GM23248 (cell line): ENCODE measurements around the gene PRDM7. TPM values are rescaled to one million over a fixed set of nuclear protein-coding genes. Genes with fewer than 3 reads are reported as not detected.

Experiments
- DNase-seq: peaks from one replicate; pipeline ENCODE4 v3.0.0-alpha.2; 2015
- H2AFZ ChIP-seq: fragments of 200-600 bp; sonication (generic); 2 replicates; pipeline ENCODE4 v1.6.1; 2016; ENCODE audit warnings: antibody characterized with exemption
- H3F3A ChIP-seq: fragments of 200-600 bp; sonication (generic); 2 replicates; pipeline ENCODE4 v1.6.1; 2016; ENCODE audit warnings: mild to moderate bottlenecking, antibody characterized with exemption, mixed run types; ENCODE audit not compliant: insufficient read depth
- H3K27ac ChIP-seq: fragments of 200-600 bp; sonication (generic); 2 replicates; pipeline ENCODE4 v1.5.1; 2016; ENCODE audit warnings: mild to moderate bottlenecking
- H3K27me3 ChIP-seq: fragments of 200-600 bp; sonication (generic); replicated peaks from 2 replicates; pipeline ENCODE4 v1.6.1; 2016; ENCODE audit warnings: mild to moderate bottlenecking; ENCODE audit not compliant: insufficient read depth
- H3K36me3 ChIP-seq: fragments of 200-600 bp; sonication (generic); 2 replicates; pipeline ENCODE4 v1.6.1; 2016; ENCODE audit warnings: low read depth, mild to moderate bottlenecking
- H3K4me1 ChIP-seq: fragments of 200-600 bp; sonication (generic); 2 replicates; pipeline ENCODE4 v1.6.1; 2016; ENCODE audit warnings: mild to moderate bottlenecking; ENCODE audit not compliant: insufficient read depth
- H3K4me2 ChIP-seq: fragments of 200-600 bp; sonication (generic); one replicate; pipeline ENCODE4 v1.6.1; 2016; ENCODE audit warnings: mild to moderate bottlenecking; ENCODE audit not compliant: unreplicated experiment
- H3K4me3 ChIP-seq: fragments of 200-600 bp; sonication (generic); 2 replicates; pipeline ENCODE4 v1.5.1; 2016; ENCODE audit warnings: mild to moderate bottlenecking
- H3K79me2 ChIP-seq: fragments of 200-600 bp; sonication (generic); 2 replicates; pipeline ENCODE4 v1.6.1; 2016; ENCODE audit warnings: mild to moderate bottlenecking; ENCODE audit not compliant: insufficient read depth
- H3K9ac ChIP-seq: fragments of 200-600 bp; sonication (generic); 2 replicates; pipeline ENCODE4 v1.6.1; 2016; ENCODE audit warnings: mild to moderate bottlenecking
- H3K9me2 ChIP-seq: fragments of 200-600 bp; sonication (generic); 2 replicates; pipeline ENCODE4 v1.6.1; 2016; ENCODE audit warnings: mixed run types, mild to moderate bottlenecking, moderate library complexity; ENCODE audit not compliant: insufficient read depth
- H3K9me3 ChIP-seq: fragments of 200-600 bp; sonication (generic); one replicate; pipeline ENCODE4 v1.6.1; 2017; ENCODE audit warnings: low read depth
- H4K20me1 ChIP-seq: fragments of 200-600 bp; sonication (generic); 2 replicates; pipeline ENCODE4 v1.6.0; 2016; ENCODE audit not compliant: insufficient read depth
- EZH2phosphoT487 ChIP-seq: fragments of 200-600 bp; sonication (generic); IDR thresholded peaks from 2 replicates; pipeline ENCODE4 v1.6.1; 2018; ENCODE audit warnings: antibody characterized with exemption, moderate library complexity, mild to moderate bottlenecking, low read depth; ENCODE audit not compliant: insufficient read depth
- WGBS, 2 experiments: methylation state at CpG; one replicate each; pipeline ENCODE4 v1.1.6; 2015 to 2017; ENCODE audit warnings: low lambda C conversion rate in 2 of 2, low coverage in 1 of 2; ENCODE audit errors: missing lambda C conversion rate in 2 of 2; 5-methylcytosine and 5-hydroxymethylcytosine counted together
- in situ Hi-C: fragments of 300-500 bp; cut with MboI; formaldehyde crosslinking; loops from 2 replicates; pipeline ENCODE4 v1.15.0; 2020
- polyA plus RNA-seq: library from polyadenylated mRNA; unstranded; fragments of >200 nt; fragmentation: Nextera tagmentation; extraction: Ambion mirVana; gene quantifications from 2 replicates; pipeline ENCODE4 v1.2.1, GENCODE V29; 2016
- total RNA-seq: library from RNA; depleted of rRNA; stranded (reverse); fragments of >200 nt; shearing (Covaris generic); gene quantifications from 2 replicates; pipeline ENCODE4 v1.2.3, GENCODE V29; 2014; rRNA removed

The PRDM7 gene
- total and polyA plus RNA-seq, 2 experiments from 2014 or later, result not detected

GRCh38 chr16:90007015-90007414, 70.1 kb downstream of the PRDM7 start:
- Histone ChIP-seq H3K4me1 (no peaks in the 10 kb centered on the region), H3K27ac (no peak overlapping the region), H4K20me1 (no peaks in the 10 kb centered on the region), H3K9ac (no peak overlapping the region), H3K27me3 (no peaks in the 10 kb centered on the region), H3K79me2 (no peaks in the 10 kb centered on the region), H3K4me3 (no peak overlapping the region), H2AFZ (no peak overlapping the region), H3K36me3 (no peaks in the 10 kb centered on the region), H3K9me3 (no peaks in the 10 kb centered on the region), H3K4me2 (no peak overlapping the region), H3K9me2 (no peaks in the 10 kb centered on the region), H3F3A (no peaks in the 10 kb centered on the region)
- TF ChIP-seq EZH2phosphoT487, result no peak
- WGBS, 2 experiments, result 90 to 91% methylated on average over 6 to 7 of the region's 7 CpGs
- in situ Hi-C loops, result no loop called here
- DNase-seq, result no peak

Other genes with a start within 250 kb of the PRDM7 start
- gene SPIRE2, start 248.9 kb downstream of the PRDM7 start, total RNA-seq, result 3.6 TPM in 1 of 2 replicates, not detected in the other
- gene SPIRE2, start 248.9 kb downstream of the PRDM7 start, polyA plus RNA-seq, result 0.55 and 0.79 TPM in 2 replicates
- gene TCF25, start 203.7 kb downstream of the PRDM7 start, total RNA-seq, result 143 and 166 TPM in 2 replicates
- gene TCF25, start 203.7 kb downstream of the PRDM7 start, polyA plus RNA-seq, result 162 and 165 TPM in 2 replicates
- 5.6 and 7.7 TPM in 2 replicates for gene MC1R, start 158.5 kb downstream of the PRDM7 start, total RNA-seq
- 3.8 and 4.0 TPM in 2 replicates for gene MC1R, start 158.5 kb downstream of the PRDM7 start, polyA plus RNA-seq
- 215 and 225 TPM in 2 replicates for gene TUBB3, start 154.0 kb downstream of the PRDM7 start, total RNA-seq
- gene TUBB3, start 154.0 kb downstream of the PRDM7 start, polyA plus RNA-seq, result 95.8 and 96.4 TPM in 2 replicates
- 65.8 and 106 TPM in 2 replicates for gene DEF8, start 128.6 kb downstream of the PRDM7 start, total RNA-seq
- 85.3 and 88.9 TPM in 2 replicates for gene DEF8, start 128.6 kb downstream of the PRDM7 start, polyA plus RNA-seq
- gene DBNDD1, start 57.9 kb downstream of the PRDM7 start, total RNA-seq, result 2.0 and 3.1 TPM in 2 replicates
- gene DBNDD1, start 57.9 kb downstream of the PRDM7 start, polyA plus RNA-seq, result 1.4 and 1.6 TPM in 2 replicates